Fibroblast of skin of left quadriceps (primary cell): Measurements from ENCODE around the gene ATP7B.

ENCODE experiments used
- DNase-seq, 2 experiments: peaks; one replicate each; pipeline ENCODE4 v3.0.0-alpha.2; 2013; ENCODE audit warnings: low read depth in 2 of 2

ATP7B gene

DNA sequence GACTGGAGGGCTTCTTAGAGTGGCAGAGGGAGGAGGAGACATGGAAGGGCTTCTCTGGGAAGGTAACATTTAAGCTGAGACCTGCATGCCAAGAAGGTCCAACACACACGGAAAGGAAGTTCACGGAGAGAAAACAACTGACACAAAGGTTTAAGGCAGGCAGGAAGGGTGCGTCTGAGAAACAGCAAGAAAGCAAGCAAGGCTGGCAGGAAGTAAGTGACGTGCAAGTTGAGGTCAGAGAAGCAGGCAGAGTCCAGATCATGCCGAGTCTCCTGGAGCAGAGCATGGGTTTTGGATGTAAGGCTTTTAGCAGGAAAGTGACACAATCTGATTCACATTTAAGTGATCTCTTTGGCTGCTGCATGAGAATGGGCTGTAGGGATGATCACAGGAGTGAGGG, 60.5 kb downstream of the ATP7B start:
- DNase-seq: no peak

DNA sequence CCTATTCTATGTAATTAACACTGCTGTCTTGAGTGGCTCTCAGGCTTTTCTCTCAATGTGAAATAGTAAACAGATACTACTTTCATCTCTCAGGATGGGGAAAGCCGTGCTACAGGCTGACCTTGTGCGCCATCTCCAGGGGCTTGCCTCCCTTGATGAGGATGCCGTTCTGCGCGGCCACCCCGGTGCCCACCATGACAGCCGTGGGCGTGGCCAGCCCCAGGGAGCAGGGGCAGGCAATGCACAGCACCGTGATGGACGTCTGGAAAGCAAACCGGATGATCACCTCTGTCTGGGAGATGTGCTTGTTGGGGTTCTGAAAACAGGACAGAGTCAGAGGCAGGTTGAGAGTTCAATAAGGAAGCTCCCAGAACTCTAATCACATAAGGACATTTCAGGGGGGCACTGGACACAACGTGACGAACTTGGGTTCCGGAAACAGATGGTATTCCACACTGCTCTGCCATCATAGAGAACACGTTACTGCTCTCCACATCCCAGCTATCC, 65.0 kb downstream of the ATP7B start:
- no peak for DNase-seq

DNA sequence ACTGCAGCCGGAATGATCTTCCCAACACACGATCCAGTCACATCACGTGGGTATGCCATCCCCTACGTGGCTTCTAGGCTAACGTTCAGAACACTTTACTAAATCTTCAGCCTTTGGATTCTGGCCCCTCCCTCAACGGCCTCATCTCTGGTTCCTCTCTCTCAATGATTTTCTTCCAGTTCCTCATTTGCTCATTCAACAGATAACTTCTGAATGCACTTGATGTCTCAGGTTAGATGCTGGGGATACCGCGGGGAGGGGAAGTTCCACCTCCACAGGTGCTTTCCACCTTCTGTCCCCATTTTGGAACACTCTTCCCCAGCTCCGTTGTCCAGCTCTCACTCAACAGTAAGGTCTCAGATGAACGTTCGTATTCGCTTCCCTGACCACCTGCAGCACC, 66.1 kb downstream of the ATP7B start:
- DNase-seq: no peak

DNA sequence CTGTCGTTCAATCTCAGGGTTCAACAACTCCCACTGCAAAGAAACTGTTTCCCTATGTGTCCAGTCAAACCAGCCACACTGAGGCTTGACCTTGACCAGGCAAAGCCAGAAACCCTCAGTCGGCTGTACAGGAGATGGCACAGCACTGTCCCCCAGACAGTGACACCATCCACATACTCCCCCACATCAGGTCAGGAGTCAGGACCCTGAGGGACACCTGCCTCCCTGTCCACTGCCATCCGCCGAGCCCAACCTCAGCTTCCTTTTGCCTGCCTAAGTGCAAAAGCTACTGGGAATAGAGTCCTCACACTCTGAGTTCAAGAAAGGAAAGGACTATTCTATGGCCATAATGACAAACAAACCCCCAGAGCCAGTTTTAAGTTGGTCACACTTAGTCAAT, 66.8 kb downstream of the ATP7B start:
- no peak for DNase-seq

DNA sequence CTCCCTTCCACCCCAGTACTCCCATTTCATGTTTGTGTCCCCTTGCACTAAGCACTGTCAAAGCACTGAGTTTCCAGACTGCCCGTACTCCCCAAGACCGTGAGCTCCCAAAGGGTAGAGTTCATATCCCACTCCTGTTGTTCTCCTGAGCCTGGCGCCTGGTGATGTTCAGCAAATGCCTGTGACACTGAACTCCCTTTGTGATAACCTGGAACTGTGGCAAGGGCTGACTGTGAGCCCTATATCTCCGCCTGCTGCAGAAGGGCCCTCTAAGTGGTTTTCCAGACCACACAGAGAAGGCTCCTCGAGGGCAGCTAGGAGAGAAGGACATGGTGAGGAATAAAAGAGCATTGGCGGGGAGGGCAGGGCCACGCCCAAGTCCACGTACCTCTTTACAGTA, 67.5 kb downstream of the ATP7B start:
- no peak for DNase-seq

DNA sequence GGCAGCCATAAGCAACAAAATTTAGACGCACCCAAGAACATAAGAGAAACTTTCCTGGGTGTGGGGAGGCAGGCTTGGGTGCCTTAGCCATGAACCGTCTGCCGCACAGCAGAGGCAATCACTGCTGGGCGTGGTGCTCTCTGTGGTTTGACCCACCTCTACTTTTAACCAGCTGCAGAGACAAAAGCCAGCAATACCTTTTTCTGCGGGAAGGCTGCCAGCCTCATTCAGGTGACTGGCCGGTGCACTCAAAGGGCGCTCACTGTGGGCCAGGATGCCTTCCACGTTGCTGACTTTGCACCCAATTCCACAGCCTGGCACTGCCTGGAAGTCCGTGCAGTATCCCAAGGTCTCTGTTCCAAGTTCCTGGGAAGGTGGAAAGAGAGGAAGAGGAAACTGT, 69.1 kb downstream of the ATP7B start:
- DNase-seq: no peak

DNA sequence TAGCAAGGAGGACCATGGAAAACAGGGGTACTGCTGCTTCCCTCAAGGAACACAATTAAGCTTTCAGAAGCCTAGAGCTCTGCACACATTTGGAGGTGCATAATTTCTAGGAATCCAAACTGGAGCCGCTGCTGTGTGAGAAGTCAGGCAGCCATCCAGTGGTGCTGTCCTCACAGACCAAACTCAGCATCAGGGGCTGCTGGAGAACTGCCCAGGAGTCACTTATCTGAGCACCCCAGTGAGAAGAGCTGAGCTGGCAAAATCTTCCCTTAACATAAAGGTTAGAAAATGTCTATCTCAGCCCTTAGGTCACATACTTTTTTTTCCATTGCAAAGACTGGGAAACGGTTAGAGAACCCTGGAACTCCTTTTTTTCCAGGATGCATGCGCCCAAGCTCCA, 72.8 kb downstream of the ATP7B start:
- DNase-seq: no peak

DNA sequence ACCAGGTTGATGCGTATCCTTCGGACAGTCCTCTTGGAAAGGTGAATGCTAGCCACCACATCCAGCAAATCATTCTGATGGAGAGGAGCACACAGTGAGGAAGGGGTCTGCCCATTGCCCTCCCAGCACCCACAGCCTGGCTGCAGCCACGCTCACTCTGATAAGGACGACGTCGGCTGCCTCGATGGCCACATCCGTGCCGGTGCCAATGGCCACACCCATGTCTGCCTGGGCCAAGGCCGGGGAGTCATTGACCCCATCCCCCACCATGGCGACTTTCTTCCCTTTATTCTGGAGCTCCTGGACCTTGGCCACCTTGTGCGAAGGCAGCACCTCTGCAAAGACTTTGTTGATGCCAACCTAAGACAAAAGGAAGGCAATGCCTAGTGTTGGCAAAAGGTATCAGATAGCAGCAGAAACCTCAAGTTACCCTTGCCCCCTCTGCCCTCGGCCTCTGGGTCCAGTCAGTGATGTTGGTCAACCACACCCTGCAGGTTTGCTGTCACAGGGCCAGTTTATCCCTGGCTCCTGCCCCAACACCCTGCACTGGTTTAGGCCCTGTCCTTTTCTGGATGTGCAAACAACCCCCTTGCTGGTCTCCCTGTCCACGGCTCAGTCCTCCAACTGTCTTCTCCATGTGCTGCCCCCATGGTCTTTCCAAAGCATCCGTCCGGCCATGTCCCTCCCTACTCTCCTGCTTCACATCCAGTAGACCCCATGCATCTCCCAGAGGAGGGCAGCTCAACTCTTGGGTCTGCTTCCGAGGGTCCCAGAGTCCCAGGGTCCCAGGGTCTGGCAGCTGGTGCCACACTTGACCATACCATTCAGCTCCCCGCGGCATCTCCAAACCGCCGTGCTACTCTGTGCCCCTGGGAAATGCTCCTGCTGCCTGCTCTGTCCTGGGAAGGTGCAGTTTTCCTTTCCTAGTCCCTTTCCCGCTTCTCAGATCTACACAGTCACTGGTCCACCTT, 73.6 kb downstream of the ATP7B start:
- no peak for DNase-seq

DNA sequence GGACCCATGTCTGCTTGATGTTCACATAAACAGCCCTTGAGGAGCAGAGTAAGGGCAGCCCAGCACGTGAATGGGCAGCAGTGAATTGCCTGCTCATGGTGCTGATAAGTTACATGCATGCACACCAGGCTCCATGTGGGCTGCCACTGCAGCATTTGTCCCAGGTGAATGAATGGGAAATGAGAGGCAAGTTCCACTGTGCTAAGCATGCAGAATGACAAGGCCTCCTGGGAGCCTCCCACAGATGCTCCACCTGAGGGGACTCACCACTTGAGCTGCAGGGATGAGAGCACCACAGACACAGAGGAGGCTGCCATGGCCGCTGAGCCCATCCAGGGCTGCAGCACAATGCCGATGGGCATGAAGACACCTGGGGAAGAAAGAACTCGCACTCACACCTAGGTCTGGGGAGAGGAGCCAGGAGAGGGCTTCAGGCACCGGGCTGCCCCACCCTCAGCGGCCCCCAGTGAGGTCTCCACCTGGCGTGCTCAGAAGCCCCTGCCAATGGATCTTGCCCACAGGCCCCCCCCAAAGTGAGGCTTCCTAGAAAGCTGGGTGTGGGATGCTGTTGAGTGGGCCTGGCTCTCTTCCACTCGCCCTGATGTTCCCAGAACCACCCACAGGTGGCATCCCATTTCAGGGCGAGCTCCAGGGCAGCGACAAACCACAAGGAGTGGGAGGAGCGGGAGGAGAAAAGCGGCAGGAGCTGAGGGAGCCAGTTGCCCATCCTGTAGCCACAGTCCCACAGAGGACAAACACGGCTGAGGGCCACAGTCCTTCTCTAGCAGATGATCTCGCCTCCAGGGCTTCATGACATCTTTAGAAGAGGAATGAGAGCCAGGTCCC, 75.7 kb downstream of the ATP7B start:
- no peak for DNase-seq

DNA sequence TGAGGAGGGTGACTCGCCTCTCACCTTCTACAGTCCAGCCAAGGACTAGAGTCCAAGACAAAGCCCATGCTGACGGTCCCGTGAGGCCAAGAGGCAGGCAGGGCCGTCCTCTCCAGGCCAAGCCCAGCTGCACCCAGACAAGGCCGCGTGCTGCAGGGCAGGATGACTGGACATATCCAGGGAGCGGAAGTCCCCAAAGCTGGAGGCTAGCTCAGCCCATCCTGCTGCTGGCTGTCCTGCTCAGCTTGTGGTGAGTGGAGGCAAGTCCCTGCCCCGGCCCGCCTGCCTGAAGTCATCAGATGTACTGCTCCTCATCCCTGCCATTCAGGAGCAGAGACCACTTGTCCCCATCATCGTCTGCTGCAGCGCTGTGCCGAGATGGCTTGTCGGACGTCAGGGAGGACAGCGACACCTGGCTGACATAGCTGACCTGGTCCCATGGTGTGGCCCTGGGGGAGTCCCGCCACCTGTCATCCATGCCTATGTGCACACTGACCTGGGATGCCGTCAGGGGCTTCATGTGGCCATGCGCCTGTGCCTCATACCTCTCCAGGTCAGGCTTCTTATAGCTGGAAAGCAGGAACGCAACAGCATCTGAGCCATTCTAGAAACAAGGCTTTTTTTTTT, 76.7 kb downstream of the ATP7B start:
- DNase-seq: no peak

DNA sequence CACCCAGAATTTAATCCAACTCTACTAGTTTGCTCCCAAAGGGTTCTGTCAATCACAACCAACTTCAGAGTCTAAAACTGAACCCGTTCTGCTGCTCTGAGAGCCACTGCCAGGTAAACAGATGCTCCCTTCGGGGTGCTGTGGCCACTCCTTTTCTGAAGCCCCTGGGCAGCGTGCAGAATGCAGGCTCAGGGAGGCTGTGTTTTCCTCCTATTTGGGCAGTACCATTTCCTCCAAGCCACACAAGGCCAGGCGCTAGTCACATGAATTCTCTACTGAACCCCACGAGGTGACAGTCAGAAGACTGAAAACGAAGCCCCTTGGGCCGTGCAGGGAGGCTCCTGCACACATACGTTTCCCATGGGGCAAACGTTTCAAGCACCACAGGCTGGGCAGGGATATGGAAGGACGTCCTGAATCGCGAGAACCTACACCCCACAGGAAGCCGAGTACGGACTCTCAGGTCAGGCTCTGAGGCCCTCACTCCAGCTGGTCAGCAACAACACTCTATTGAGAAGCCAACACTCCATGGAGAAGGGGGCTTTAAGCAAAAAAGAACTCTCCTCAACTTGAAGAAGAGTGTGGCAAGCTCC, 77.7 kb downstream of the ATP7B start:
- DNase-seq: no peak

DNA sequence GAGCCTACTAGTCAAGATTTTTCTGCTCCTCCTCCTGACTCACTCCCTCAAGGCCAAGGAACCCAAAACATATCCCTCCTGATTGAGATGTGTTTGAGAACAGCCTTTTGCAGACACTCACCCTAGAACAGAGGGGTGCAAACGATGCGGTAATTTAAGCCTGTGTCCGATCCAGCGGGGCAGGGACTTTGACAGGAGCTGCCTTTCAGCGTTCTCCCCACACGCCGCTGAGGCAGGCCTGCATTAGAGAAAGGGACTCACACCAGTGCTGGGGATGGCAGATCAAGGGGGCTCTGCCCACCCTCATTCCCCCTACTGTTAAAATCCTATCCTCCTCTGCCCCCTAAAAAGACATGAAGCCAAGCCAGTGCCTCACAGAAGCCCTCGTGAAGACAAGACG, 79.0 kb downstream of the ATP7B start:
- no peak for DNase-seq

DNA sequence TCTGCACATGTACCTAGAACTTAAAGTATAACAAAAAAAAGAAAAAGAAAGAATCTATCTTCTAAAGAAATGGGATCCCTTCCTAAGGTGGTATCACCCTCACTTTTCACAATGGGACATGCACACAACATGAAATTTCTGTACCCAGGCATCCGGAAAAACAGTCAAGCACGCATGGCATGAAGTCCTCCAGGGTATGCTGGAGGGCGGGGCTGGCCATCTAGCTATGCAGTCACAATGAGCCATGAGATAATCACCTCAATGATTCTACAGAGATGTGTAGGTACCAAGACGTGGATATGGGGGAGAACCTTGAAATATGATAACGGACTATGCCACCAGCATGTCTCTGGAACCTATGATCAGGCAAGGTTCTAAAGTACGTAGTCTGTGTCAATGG, 79.6 kb downstream of the ATP7B start:
- DNase-seq: no peak

DNA sequence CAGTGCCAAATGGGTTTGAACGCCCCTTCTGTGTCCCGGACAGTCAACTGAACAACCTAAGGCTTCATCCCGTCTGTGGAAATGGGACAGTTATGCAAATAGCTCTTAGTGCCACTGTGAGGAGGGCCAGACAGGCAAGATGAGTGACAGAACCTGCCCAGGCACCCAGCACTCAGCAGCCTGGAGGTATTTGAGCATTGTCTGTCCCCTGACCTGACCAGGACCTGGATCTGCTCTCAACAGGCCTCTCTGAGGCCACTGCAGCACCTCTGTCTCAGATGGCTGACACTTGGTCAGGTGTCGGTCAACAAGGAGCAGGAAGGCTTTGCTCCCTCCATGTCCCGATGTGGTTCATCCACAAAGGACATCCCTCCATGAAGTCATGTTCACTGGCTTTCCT, 81.6 kb downstream of the ATP7B start:
- no peak for DNase-seq

DNA sequence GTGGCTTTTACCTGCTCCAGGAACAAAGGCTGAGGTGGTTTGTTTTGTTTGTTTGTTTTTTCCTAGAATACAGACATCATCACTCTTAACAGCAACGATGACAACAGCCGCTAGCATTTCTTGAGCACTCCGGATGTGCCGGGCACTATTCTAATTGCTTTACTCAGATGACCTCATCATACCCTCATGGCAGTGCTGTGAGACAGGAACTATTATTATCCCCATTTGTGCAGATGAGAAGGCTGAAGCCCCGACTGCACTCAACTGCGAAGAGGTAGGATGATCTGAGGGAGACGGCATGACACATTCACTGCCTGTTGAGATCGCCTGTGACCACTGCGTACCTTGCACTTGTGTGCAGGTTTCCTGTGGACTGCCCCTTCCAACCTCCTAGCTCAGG, 83.0 kb downstream of the ATP7B start:
- DNase-seq: no peak

DNA sequence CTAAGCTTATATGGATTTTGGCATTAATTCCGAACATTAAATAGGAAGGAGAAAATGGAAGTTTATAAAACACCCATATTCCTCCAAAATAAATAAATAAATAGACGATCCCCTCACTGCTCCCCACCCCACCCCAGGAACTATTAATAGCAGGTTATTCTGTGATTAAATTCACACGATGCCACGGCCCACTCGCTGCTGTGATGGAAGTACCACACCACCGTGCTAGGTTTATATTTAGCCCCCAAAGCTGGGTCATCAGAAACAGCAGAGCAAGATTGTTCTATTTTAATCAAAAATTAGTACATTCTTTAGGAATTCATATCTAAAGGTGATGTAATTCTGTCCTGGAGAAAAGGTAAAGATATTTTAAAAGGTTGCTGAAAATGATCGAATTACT, 84.1 kb downstream of the ATP7B start:
- no peak for DNase-seq

DNA sequence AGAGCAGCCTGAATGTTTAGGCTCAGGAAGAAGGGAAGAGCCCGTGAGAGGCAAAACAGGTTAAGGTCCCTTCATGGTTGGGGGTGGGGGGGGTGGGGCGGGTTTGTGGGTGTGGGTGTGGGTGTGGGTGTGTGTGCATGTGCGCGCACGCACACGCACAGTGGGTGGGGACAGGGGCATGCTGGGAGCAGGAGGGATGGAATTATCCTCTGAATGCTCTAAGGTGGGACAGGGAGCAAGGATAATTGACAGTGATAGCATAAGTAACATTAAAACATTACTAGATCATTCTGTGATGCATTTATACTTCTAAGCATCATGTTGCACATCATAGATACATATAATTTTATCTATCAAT, 84.7 kb downstream of the ATP7B start:
- no peak for DNase-seq

DNA sequence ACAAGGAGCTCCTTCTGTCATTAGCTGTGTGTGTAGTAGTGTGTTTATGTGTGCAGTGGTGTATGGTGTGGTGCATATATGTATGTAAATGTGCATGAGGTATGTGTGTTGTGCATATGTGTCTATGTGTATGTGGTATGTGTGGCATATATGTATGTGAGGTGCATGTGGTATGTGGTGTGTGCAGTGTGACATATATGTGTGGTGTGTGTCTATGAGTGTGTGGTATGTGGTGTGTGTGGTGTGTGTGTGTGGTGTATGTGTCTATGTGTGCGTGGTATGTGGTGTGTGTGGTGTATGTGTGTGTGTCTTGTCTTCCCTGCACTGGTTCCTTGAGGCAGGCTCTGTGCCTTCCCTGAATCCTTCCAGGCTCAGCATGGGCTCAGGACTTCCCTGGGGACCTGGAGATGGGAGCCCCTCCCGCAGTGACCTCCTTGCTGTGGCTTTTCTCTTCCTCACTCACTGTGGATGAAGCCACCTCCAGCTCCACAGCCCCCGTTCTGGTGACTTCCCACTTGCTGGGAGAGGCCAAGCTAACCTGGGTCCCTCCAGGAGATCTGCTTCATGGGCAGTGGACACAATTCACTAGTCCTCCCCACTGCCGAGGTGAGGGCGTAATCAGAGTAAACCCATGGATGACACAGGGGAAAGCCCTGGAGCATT, 85.3 kb downstream of the ATP7B start:
- DNase-seq: no peak

DNA sequence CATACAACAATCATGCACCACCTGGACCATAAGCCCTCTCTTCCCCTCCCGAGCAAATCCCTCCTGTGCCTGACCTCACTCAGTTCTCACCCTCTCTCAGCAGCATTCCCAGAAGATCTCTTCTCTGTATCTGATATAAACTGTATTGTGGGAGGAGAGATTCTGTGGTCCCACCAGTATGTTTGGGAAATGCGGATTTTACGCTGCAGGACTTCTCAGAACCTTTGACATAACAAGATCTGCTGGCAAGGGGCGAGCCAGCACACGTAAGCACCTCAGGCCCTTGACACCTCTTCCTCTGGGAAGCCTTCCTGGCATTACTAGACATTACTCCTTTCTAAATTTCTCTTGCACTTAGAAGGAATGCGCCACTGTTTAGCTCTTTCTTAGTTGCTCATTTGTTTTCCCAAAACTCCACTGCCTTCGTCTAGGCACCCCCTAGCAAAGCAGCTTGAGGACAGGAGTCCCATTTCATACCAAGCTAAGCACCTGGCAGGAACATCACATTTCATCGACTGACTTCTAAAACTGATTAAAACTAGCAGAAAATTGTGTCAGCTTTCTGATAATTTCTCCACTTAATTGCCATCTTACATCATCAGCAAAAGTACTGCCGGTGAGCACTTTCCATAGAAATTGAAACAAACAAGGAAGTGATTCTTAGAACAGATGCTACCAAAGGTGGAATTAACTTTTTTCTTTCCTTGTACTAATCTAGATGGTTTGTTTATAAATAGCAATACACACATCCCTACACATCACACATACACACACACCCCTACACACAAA, 86.3 kb downstream of the ATP7B start:
- no peak for DNase-seq

DNA sequence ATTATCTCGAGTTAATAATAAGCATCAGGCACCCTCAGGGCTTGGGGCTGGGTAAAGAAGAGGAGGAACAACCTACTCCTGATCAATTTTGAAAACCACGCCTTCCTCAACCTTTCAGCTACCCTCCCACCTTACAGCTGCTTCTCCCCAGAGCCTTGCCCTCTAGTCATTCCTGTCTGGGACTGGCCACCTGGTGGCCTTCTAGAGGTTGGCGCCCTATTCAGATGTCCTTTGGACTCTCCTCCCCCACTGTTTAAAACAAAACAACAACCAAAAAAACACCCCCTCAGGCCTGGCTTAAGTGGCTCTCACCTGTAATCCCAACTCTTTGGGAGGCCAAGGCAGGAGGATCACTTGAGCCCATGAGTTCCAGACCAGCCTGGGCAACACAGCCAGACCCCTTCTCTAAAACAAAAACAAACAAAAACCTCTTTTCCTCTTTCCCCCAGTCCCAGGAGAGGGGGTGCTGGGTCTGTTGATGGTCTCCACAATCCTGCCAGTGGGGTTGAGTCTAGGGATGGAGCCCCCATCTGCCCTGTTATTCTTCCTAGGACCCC, 87.2 kb downstream of the ATP7B start:
- DNase-seq: no peak
